ENCODE results near the gene DOCK4.

GRCh38 chr7:111747718-111748117, 458.5 kb downstream of the DOCK4 start:
- TF ChIP-seq POLR2A (IDR thresholded peaks at IDR 0.05) (no peak), CTCF (IDR thresholded peaks at IDR 0.05) (no peak)

Measured in testis (tissue), 2 donors.